ENCODE data around the gene BRSK2.
"Not testable (repeated sequence)": the region's sequence is repeated elsewhere in the genome, so short reads cannot be mapped to it uniquely, and the experiment has no call there.

GRCh38 chr11:1347411-1347999 is 42.2 kb upstream of the BRSK2 start:
- TF ChIP-seq POLR2A (IDR thresholded peaks at IDR 0.05; ENCODE audit: low read length); GATA1 (IDR thresholded peaks at IDR 0.05; ENCODE audit: low read depth, low read length): not testable (repeated sequence)

Data from erythroblast (primary cell).